ENCODE results near the gene LRRFIP1.

The LRRFIP1 gene

DNA sequence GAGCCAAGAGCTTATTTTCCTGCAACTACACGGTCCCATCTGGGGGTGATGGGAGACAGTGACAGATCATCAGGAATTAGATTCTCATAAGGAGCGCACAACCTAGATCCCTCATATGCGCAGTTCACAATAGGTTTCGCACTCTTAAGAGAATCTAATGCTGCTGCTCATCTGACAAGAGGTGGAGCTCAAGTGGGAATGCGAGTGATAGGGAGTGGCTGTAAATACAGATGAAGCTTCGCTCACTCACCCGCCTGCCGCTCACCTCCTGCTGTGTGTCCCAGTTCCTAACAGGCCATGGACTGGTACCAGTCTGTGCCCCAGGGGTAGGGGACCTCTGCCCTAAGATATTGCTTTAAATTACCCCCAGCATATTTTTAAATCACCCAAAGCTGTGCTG, 10.8 kb downstream of the LRRFIP1 start:
- DNase-seq = no peak
- intact Hi-C loops (cut with DNase I) = no loop called here

DNA sequence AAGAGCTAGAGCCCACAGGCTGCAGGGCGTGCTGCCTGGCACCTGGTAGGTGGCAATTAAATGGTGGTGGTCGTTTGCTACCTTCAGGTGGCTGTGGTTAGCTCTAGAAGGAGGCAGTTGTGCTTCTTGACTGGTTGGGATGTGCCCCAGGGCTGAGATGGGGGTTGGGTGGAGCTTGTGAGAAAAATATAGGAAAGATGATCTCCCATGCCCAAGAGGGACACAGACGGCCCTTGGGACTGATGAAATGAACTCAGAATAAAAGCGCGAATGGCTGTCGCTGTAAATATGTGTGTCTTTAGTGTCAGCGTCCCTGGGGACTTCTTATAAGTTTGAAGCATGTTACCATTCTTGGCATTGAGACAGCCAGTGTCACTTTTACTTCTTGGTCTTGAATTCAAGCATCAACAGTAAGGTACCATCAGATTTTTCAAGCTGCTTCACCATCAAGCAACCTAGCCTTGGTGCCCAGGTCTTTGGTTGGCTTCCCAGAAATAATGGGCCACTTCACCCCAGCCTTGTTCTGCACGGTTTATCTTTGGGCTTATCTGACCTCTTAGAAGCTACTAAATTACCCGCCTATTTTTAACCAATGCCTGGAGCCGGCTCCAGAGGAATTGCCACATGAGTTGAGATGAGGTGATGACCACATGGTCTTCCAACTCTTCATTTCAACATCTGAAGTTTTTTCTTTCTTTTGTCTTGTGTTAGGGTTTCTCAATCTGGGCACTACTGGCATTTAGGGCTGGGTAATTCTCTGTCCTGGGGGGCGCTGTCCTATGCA, 11.9 kb downstream of the LRRFIP1 start:
- intact Hi-C loops (cut with DNase I) = no loop called here
- no peak for DNase-seq

DNA sequence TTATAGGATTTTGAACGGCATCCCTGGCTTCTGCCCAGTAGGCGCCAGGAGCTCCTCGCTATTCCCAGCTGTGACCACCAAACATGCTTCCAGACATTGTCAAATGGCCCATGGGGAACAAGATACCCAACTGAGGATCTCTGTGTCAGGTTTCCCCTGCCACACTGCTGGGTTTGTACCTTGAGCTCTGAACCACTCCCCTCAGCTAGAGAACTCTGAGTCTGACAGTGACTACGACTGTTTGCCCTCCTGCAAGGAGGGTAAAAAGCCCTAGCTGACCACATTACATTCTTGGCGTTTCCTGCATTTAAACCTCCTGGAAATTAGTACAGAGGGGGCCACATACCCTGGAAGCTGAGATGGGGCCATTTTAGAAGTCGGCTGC, 12.4 kb downstream of the LRRFIP1 start:
- DNase-seq = no peak

DNA sequence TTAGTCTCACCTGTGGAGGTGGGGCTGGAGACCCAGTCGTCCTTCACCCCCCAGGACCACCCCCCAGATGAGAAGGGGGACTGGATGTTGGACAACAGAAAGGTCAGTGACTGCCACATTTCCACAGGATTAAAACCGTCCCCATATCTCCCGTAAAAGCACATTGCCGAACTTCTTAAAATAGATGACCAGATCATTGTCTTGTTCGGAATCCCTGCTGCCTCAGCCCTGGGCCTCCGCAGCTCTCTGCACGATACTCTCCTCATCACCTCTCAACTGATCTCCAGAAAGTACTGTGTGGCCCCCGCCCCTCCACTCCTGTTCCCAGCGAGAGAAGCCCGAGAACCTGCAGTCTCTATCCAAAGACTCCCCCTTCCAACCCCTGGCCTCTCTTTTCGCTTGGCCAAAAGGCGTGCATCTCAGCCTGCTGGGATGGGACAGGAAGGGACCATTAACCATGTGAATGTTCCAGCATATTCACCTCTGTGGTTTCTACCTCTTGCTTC, 13.2 kb downstream of the LRRFIP1 start:
- intact Hi-C loops (cut with DNase I) = no loop called here
- peak in 1 of 10 donors; percentile 58 for DNase-seq

More for the DNA sequence above, 12.4 kb downstream of the LRRFIP1 start:
- intact Hi-C loops (cut with DNase I) = no loop called here

DNA sequence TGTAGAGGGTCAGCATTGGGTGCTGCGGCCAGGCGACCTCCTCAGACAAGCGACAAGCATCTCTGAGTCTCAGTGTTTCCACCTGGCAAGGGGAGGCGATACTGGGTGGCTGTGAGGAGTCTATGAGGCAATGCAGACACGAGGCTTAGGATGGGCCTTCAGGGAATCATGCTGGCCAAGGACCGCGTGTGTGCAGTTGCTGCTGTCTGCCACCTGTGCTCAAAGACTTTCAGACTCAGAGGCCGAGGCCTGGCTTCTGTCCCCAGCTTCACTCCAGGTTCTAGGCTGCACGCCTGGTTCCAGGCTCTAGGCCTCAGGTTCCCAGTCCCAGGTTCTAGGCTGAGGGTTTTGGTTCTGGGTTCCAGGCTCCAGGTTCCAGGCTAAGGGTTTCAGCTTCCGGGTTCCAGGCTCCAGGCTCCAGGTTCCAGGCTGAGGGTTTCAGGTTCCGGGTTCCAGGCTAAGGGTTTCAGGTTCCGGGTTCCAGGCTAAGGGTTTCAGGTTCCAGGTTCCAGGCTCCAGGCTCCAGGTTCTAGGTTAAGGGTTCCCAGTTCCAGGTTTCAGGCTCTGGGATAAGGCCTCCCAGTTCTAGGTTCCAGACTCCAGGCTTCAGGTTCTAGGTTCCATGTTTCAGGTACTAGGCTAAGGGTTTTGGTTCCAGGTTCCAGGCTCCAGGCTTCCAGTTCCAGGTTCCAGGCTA, 14.8 kb downstream of the LRRFIP1 start:
- peak in 1 of 10 donors; percentile 54 for DNase-seq

DNA sequence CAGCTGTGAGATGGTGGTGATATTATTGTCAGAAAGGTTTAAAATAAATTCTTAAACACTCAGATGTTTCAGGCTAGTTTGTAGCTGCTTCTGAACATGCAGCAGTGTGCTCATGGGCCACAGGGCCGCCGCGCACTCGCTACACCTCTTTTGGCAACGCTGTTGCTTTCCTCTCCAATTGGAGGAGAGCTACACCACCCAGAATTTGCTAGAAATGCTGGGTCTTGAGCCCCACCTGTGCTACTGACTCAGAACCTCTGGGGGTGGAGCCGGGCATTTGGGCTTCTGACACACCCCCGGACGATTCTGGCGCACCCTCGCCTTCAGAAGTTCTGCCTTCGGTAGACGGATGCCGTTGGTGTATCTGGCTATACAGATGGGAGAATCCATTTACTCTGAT, 15.7 kb downstream of the LRRFIP1 start:
- DNase-seq = peak in 1 of 10 donors; percentile 61
- intact Hi-C loops (cut with DNase I) = no loop called here

More for the DNA sequence above, 14.8 kb downstream of the LRRFIP1 start:
- intact Hi-C loops (cut with DNase I) = no loop called here

DNA sequence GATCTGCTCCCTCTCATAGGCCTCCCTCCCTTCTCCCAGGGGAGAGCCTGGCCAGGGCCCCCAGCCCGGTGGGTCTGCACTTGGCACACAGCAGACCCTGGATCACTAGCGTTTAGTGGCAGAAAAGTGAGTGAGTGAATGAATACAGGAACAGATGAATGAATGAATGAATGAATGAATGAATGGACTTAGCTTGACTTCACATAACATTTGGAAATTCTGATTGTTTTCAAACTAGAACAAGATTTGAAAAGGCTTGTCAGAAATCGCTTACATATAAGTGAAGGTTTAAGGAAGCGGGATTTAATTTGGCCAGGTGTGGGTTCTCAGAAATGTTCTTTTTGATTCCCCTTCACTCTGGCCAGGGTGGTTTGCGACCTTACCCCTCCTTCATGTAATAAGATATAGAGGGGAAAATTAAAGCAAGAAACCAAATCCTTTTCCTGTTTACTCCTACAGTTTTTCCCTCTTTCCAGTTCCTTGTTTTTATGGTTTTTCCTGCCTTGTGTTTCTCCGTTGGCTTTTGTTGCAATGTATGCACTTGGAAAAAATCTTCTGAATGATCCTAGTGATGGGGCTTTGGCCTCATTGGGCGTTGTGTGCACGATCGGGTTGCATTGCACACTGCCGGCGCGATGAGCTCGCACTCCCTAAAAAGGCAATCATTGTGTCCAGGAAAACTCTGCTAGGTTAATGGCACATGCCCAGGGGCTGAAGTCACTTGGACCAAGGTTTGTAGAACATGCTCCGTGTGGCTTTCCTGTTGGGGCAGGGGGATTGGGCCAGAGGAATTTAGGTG, 16.4 kb downstream of the LRRFIP1 start:
- intact Hi-C loops (cut with DNase I) = no loop called here
- no peak for DNase-seq

DNA sequence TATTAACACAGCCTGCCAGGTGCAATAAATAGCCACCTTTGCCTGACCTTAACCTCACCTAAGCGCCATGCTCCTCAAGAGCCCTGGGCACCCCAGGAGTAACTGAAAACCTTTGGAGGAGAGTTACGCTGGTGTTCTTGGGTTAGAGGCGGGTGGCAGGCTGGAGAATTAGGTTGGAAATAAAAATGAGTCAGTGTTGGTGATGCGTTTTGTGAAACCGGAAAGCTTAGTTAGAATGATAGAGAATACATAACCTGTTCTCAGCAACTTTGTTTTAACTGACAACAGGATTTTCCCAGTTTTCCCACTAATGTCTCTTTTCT, 17.0 kb downstream of the LRRFIP1 start:
- intact Hi-C loops (cut with DNase I) = no loop called here
- no peak for DNase-seq

DNA sequence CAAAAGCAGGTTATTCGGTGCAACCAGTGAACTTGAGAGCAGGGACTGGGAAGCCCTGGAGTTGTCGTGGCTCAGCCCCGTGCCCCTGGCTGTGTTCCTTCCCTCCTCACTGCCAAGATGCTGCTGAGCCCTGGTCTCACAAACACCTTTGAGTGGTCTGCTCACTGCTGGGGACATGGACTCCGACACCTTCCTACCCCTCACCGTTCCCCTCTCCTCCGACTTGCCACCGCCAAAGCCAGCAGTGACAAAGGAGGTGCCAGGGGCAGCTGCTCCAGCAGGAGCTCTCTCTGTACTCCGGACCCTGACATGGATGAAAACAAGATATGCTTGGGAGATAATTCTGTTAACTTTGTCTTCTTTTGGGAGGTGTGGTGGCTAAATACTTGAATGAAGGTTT, 17.9 kb downstream of the LRRFIP1 start:
- intact Hi-C loops (cut with DNase I) = no loop called here
- DNase-seq = peak in 1 of 10 donors; percentile 33

DNA sequence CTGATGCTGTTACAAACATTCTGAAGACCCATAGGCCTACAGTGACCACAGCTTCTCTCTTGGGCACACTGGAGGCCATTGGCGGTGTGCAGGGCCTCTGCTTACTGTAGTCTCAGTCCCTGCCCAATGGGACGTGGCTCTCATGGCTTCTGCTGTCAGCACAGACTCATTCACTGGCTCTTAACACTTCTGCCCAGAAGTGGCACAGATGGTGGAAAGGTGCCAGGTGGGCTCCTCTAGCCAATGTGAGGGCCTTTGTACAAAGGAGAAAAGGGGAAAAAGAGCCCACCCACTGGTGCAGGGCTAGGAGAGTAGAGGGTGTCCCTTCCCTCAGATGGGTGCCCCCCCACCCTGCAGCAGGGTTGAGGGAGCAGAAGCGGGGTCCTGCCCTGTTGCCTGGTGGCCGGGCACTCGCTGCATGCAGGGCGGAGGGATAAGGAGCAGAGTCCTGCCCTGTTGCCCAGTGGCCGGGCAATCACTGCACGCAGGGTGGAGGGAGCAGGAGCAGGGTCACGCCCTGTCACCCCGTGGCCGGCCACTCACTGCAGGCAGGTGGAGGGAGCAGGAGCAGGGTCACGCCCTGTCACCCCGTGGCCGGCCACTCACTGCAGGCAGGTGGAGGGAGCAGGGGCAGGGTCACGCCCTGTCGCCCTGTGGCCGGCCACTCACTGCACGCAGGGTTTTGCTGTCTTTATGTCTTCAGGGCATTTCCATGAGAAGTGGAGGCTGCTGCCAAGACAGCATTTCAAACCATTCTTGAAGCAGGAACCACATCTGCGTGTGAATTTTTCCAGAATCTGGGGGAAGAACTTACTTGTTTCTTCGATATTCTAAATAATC, 20.0 kb downstream of the LRRFIP1 start:
- intact Hi-C loops (cut with DNase I) = no loop called here
- DNase-seq = peak in 1 of 10 donors; percentile 55

DNA sequence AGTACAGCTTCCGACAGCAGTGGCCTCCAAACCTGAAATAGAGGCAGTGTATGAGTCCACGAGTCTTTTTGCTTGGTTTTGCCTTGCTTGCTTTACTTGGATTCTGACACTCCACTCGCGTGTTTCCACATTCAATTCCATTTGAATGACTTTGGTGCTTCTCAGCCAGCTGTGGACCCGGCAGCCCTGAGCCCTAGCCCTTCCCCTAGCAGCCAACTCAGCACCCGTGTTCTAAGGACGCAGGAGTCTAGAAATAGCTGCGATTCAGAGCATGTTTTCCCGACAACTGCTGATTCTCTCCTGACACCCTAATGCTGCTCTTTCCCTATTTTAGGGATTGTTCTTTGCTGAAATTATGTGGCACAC, 20.6 kb downstream of the LRRFIP1 start:
- intact Hi-C loops (cut with DNase I) = no loop called here

DNA sequence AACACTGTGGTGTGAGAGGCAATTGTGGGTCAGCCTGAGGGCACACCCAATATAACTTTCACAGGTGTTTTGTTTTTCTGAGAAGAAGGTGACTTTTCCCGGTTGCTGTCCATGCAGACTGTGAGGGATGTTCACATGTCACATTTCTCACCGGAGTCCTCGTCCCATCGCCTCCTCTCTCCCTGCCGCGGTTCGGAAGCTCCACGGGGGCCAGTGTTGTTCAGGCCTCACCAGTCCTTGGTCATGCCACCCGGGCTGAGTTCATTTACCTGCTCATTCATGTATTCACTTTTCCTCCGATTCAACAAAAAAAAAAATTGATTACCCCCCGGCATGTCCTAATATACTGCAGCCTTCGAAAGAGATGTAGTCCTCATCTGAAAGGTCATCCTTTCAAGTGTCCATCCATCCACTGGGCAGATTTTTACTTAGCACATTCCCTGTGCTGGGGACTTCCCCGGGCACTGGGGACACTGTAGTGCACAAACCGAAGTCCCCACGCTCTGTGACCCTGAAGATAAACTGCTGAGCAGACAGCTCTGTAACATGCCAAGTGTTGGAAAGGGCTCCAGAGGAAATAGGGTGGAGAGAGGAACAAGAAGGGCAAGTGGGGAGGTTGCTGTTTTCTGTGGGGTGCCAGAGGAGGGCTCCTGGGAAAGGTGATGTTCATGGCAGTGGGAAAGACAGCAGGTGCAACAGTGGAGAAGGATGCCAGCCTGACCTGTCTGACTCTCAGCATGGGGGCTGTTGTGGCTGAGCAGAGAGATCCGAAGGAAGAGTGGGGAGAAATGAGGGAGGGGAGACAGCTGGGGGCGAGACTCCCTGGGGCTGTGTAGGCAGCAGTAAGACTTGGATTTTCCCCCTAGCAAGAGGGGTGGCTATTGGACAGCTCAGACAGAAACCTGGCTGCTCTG, 22.4 kb downstream of the LRRFIP1 start:
- intact Hi-C loops (cut with DNase I) = no loop called here

More for the DNA sequence above, 20.6 kb downstream of the LRRFIP1 start:
- DNase-seq = peak in 1 of 10 donors; percentile 73

DNA sequence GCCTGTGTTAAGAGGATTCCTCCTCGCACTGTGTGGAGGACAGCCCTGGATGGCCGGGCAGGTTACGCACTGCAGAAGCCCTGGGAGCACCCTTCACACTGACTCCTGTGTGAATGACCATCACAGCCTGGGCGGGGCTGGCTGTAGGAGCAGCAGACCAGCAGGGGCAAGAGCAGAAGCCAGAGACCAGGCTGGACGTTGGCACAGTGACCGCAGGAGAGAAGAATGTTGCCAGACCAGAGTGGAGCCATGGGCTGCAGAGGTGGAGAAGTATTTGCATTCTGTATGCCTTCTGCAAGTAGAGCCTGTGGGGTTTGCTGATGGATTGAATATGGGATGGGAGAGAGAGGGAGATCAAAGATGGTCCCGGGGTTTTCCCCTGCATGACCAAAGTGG, 23.1 kb downstream of the LRRFIP1 start:
- DNase-seq = peak in 1 of 10 donors; percentile 36
- intact Hi-C loops (cut with DNase I) = no loop called here

More for the DNA sequence above, 22.4 kb downstream of the LRRFIP1 start:
- peak in 1 of 10 donors; percentile 63 for DNase-seq

DNA sequence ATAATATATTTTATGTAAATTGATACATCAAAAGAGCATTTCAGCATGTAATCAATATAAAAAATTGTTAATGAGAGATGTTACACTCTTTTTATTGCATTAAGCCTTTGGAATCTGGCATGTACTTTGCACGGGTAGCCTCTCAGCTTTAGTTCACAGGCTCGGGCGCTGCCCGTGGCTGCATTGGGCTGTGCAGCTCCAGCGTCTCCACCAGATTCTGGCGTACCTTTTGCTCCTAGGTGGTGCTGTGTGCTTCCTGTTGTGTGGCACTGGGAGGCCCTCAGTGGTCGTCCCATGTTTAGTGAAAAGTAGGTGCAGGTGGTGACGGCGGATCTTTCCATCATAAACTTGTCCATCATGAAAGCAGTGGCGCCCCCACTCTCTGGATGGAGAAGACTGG, 24.4 kb downstream of the LRRFIP1 start:
- intact Hi-C loops (cut with DNase I) = no loop called here

DNA sequence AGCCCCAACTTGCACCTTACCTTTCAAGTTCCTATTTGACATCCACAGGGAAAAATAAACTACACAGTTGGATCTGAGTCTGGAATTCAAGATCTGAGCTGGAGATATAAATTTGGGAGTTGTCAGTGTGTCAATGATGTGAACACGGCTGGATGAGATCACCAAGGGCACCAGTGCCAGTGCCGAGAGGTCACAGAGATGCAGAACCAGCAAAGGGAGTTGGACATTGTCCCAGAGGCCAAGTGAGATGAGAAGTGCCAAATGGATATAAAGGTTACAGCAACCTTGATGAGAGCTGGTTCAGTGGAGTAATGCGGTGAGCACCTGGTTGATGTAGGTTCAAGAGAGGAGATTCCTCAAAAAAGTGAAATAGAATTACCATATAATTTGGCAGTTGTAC, 24.8 kb downstream of the LRRFIP1 start:
- intact Hi-C loops (cut with DNase I) = no loop called here
- DNase-seq = no peak

More for the DNA sequence above, 24.4 kb downstream of the LRRFIP1 start:
- DNase-seq = peak in 1 of 10 donors; percentile 45

DNA sequence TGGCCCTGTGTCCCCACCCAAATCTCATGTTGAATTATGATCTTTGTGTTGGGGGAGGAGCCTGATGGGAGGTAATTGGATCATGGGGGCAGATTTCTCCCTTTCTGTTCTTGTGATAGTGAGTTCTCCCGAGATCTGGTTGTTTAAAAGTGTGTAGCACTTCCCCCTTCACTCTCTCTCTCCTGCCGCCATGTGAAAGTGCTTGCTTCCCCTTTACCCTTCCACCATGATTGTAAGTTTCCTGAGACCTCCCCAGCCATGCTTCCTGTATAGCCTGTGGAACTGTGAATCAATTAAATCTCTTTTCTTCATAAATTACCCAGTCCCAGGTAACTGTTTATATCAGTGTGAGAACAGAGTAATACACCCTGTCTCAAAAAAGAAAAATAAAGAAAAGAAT, 25.5 kb downstream of the LRRFIP1 start:
- no peak for DNase-seq
- intact Hi-C loops (cut with DNase I) = no loop called here

DNA sequence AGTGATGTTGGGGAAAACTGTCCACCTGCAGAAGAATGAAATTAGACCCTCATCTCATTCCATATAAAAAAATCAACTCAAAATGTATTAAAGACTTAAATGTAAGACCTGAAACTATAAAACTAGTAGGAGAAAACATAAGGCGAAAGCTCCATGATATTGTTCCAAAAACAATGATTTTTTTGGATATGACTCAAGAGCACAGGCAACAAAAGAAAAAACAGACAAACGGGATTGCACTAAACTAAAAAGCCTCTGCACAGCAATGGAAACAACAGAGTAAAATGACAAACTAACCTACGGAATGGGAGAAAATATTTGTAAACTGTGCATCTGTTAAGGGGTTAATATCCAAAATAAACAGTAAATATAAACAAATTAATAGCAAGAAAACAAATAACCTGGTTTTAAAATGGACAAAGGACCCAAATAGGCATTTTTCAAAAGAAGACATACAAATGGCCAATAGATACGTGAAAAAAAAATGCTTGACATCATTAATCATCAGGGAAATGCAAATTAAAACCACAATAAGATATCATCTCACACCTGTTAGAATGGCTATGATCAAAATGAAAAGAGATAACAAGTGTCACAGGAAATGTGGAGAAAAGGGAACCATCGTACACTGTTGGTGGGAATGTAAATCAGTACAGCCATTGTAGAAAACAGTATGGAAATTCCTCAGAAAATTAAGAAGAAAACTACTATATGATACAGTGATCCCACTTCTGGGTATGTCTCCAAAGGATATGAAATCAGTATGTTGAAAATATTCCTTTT, 26.6 kb downstream of the LRRFIP1 start:
- no peak for DNase-seq
- intact Hi-C loops (cut with DNase I) = no loop called here

DNA sequence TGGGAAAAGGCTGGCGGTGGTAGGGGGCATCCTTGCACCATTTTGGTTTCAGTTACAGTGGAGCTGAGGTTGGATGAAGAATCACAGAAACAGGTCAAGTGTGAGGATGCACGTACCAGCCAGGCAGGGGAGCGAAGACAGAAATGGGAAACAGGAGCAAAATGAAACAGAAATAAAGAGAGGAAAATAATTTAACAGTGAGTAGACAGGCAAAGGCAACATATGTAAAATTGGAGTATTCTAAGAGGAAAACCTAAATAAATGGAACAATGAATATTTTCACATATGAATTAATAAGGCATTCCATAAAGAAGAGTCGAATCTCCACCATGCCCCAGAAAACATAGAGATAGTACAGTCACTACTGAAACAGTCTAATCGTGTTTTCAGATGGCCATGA, 29.7 kb downstream of the LRRFIP1 start:
- intact Hi-C loops (cut with DNase I) = no loop called here
- no peak for DNase-seq

Measured in posterior cingulate gyrus (tissue), 11 donors.